K562 (cell line): ENCODE measurements around the gene TMEM100. TPM values are rescaled to one million over a fixed set of nuclear protein-coding genes. Genes with fewer than 3 reads are reported as not detected.

Source experiments
- ATAC-seq: fragments of 200-7000 bp; cut with Tn5 transposase; 3 replicates; pipeline ENCODE4 v1.9.1; 2020; ENCODE audit warnings: moderate library complexity
- BruUV-seq: library from RNA; stranded (reverse); fragments of 400-500 nt; replicated peaks from 2 replicates; lab custom pipeline; 2021; lab: Mats Ljungman, UMichigan
- CTCF ChIA-PET: fragments of 300-600 bp; formaldehyde crosslinking; extraction: SDS; loops from one replicate; lab custom pipeline; 2021; ENCODE audit warnings: low intra/inter-chr PET ratio; lab: Yijun Ruan, JAX
- POLR2A ChIA-PET: fragments of 300-600, 350-650 bp; sonication (Branson Sonifier 250); formaldehyde crosslinking; extraction: SDS; loops from one replicate; lab custom pipeline; 2021; ENCODE audit warnings: antibody characterized with exemption, inconsistent platforms; lab: Yijun Ruan, JAX
- DNase-seq, 4 experiments: peaks; one replicate each; pipeline versions ENCODE4 v3.0.0 to v3.0.0-alpha.2; 2011 to 2018; ENCODE audit warnings: low spot score in 3 of 4, mixed read lengths in 3 of 4; ENCODE audit errors: extremely low read depth in 1 of 4
- FAIRE-seq: peaks from 2 replicates; lab custom pipeline; 2011; peaks lifted over from hg19 to GRCh38; lab: Jason Lieb, UNC
- H2AFZ ChIP-seq: 2 replicates; pipeline ENCODE4 v1.6.0; 2011; ENCODE audit warnings: low read depth, low read length, control low read depth, inconsistent platforms
- H3K27ac ChIP-seq: fragments of 200-600 bp; 3 replicates; pipeline ENCODE4 v1.8.0; 2011; ENCODE audit warnings: low read depth, mild to moderate bottlenecking, control low read depth, inconsistent platforms, low read length, moderate library complexity, mixed read lengths; ENCODE audit errors: extremely low read depth
- H3K27me3 ChIP-seq, 2 experiments: fragments of 300-600 bp in 1 of 2; 2 replicates in 1 of 2; 3 replicates in 1 of 2; pipeline versions ENCODE4 v1.6.0 to v1.8.0; 2011; ENCODE audit warnings: inconsistent platforms in 2 of 2, low read length in 2 of 2, mild to moderate bottlenecking in 1 of 2, mixed read lengths in 1 of 2, moderate library complexity in 1 of 2; ENCODE audit not compliant: control insufficient read depth in 2 of 2, insufficient read depth in 2 of 2
- H3K36me3 ChIP-seq: fragments of 300-600 bp; 3 replicates; pipeline ENCODE4 v1.8.0; 2011; ENCODE audit warnings: mild to moderate bottlenecking, low read length, inconsistent platforms; ENCODE audit not compliant: control insufficient read depth, insufficient read depth
- H3K4me1 ChIP-seq, 2 experiments: fragments of 200-600 bp in 1 of 2; replicated peaks in 1 of 2; 2 replicates in 1 of 2; 3 replicates in 1 of 2; pipeline versions ENCODE4 v1.5.1 to v1.8.0; 2011; ENCODE audit warnings: inconsistent platforms in 2 of 2, low read length in 2 of 2, mild to moderate bottlenecking in 1 of 2, mixed read lengths in 1 of 2, moderate library complexity in 1 of 2; ENCODE audit not compliant: control insufficient read depth in 2 of 2, insufficient read depth in 2 of 2
- H3K4me2 ChIP-seq: 2 replicates; pipeline ENCODE4 v1.6.1; 2011; ENCODE audit warnings: low read length, control low read depth, inconsistent platforms, mixed read lengths; ENCODE audit not compliant: insufficient read depth
- H3K4me3 ChIP-seq: fragments of 200-600 bp; sonication (generic), shearing (Covaris generic); 2 replicates; pipeline ENCODE4 v1.5.1; 2016; ENCODE audit warnings: control low read depth, inconsistent platforms
- H3K79me2 ChIP-seq: fragments of 200-600 bp; 3 replicates; pipeline ENCODE4 v1.8.0; 2011; ENCODE audit warnings: low read length, inconsistent platforms; ENCODE audit not compliant: control insufficient read depth, insufficient read depth
- H3K9ac ChIP-seq, 2 experiments: 2 replicates each; pipeline versions ENCODE4 v1.6.0 to v1.6.1; 2011; ENCODE audit warnings: low read depth in 2 of 2, low read length in 2 of 2, control low read depth in 1 of 2, inconsistent platforms in 1 of 2, mild to moderate bottlenecking in 1 of 2, mixed read lengths in 1 of 2; ENCODE audit not compliant: insufficient read depth in 1 of 2
- H3K9me1 ChIP-seq: one replicate; pipeline ENCODE4 v1.6.0; 2011; ENCODE audit warnings: inconsistent platforms, mild to moderate bottlenecking, low read length, moderate library complexity; ENCODE audit not compliant: control insufficient read depth, insufficient read depth
- H3K9me3 ChIP-seq: replicated peaks from 2 replicates; pipeline ENCODE4 v1.5.1; 2011; ENCODE audit warnings: low read depth, low read length, inconsistent platforms; ENCODE audit not compliant: control insufficient read depth, insufficient read depth
- H4K20me1 ChIP-seq: replicated peaks from 2 replicates; pipeline ENCODE4 v1.6.1; 2011; ENCODE audit warnings: low read length, inconsistent platforms, mixed read lengths; ENCODE audit not compliant: control insufficient read depth, insufficient read depth
- BMI1 ChIP-seq: fragments of 150-350 bp; IDR thresholded peaks from 2 replicates; pipeline ENCODE4 v1.6.1; 2014; ENCODE audit warnings: low read length
- CBFA2T3 ChIP-seq: fragments of 450-650 bp; IDR thresholded peaks from 2 replicates; pipeline ENCODE4 v1.6.1; 2017
- CGGBP1 ChIP-seq: fragments of 250-450 bp; sonication (Bioruptor Pico); IDR thresholded peaks from 2 replicates; pipeline ENCODE4 v1.9.0; 2021; ENCODE audit warnings: mild to moderate bottlenecking
- CTCF ChIP-seq, 3 experiments: IDR thresholded peaks in 2 of 3; conservative IDR thresholded peaks in 1 of 3; 2 replicates each; pipeline ENCODE4 v1.5.1; 2011 to 2012; ENCODE audit warnings: low read length in 3 of 3, mild to moderate bottlenecking in 3 of 3, control low read depth in 2 of 3, improper control_type of control experiment in 1 of 3, inconsistent platforms in 1 of 3, low read depth in 1 of 3, mixed read lengths in 1 of 3, moderate library complexity in 1 of 3; ENCODE audit not compliant: insufficient read depth in 2 of 3
- FOXA1 ChIP-seq: fragments of 450-650 bp; IDR thresholded peaks from 2 replicates; pipeline ENCODE4 v1.6.1; 2016; ENCODE audit warnings: mild to moderate bottlenecking, borderline replicate concordance
- FOXJ2 ChIP-seq: fragments of 200-800 bp; sonication (Bioruptor generic); IDR thresholded peaks from 2 replicates; pipeline ENCODE4 v1.6.1; 2016; ENCODE audit warnings: missing genetic modification characterization, missing compliant biosample characterization
- FOXJ3 ChIP-seq: sonication (generic); formaldehyde crosslinking; IDR thresholded peaks from 2 replicates; pipeline ENCODE4 v1.4.0; 2020; ENCODE audit warnings: mild to moderate bottlenecking, missing genetic modification reagents
- HEY1 ChIP-seq: fragments of 250-450 bp; sonication (Bioruptor Pico); IDR thresholded peaks from 2 replicates; pipeline ENCODE4 v1.5.0; 2020; ENCODE audit warnings: mild to moderate bottlenecking, moderate library complexity, borderline replicate concordance
- KLF6 ChIP-seq: fragments of 250-450 bp; sonication (Bioruptor Pico); IDR thresholded peaks from 2 replicates; pipeline ENCODE4 v1.4.0; 2020; ENCODE audit warnings: mild to moderate bottlenecking, moderate library complexity, borderline replicate concordance
- NFIC ChIP-seq: fragments of 450-650 bp; IDR thresholded peaks from 2 replicates; pipeline ENCODE4 v1.6.1; 2017; ENCODE audit warnings: mild to moderate bottlenecking, inconsistent platforms
- RFX1 ChIP-seq: fragments of 450-650 bp; IDR thresholded peaks from 2 replicates; pipeline ENCODE4 v1.6.1; 2016; ENCODE audit warnings: mild to moderate bottlenecking, moderate library complexity
- YY1 ChIP-seq, 3 experiments: IDR thresholded peaks; 2 replicates each; pipeline ENCODE4 v1.6.1; 2011; ENCODE audit warnings: low read length in 2 of 3, mild to moderate bottlenecking in 2 of 3, moderate library complexity in 2 of 3, borderline replicate concordance in 1 of 3, control low read depth in 1 of 3, low read depth in 1 of 3; ENCODE audit not compliant: insufficient read depth in 3 of 3, insufficient replicate concordance in 2 of 3, control insufficient read depth in 1 of 3, insufficient read length in 1 of 3; ENCODE audit errors: extremely low read depth in 1 of 3
- ZNF512 ChIP-seq: IDR thresholded peaks from 2 replicates; pipeline ENCODE4 v1.6.1; 2016; ENCODE audit warnings: missing genetic modification characterization, missing compliant biosample characterization
- ZNF518B ChIP-seq: fragments of 250-450 bp; sonication (Bioruptor Pico); IDR thresholded peaks from 2 replicates; pipeline ENCODE4 v1.5.0; 2021; ENCODE audit warnings: mild to moderate bottlenecking, moderate library complexity
- WGBS: fragments of 100-300 bp; shearing (Covaris generic); methylation state at CpG from one replicate; pipeline ENCODE4 v1.1.6; 2016; ENCODE audit warnings: low coverage, mixed read lengths; ENCODE audit not compliant: insufficient coverage; ENCODE audit errors: missing lambda C conversion rate; 5-methylcytosine and 5-hydroxymethylcytosine counted together
- in situ Hi-C: fragments of 300-500 bp; cut with MboI; formaldehyde crosslinking; loops from 4 replicates; pipeline ENCODE4 v1.15.0; 2018; ENCODE audit warnings: inconsistent platforms, mixed read lengths
- intact Hi-C: fragments of 100-400 bp; cut with micrococcal nuclease; formaldehyde crosslinking; loops from 2 replicates; pipeline ENCODE4 v1.14.2; 2022
- polyA plus RNA-seq, 8 experiments: library from polyadenylated mRNA; depleted of rRNA in 4 of 8; stranded (reverse) in 5 of 8; unstranded in 3 of 8; fragments of >200 nt; fragmentation: Nextera tagmentation in 2 of 8; fragmentation: Illumina TruSeq in 1 of 8; extraction: Ambion mirVana in 2 of 8; extraction: Trizol in 1 of 8; gene quantifications; 2 replicates each; pipeline versions ENCODE4 v1.2.1 to v1.2.3, GENCODE V29; 2011 to 2014; ENCODE audit warnings: inconsistent platforms in 1 of 8, missing spikeins in 1 of 8
- total RNA-seq, 7 experiments: library from RNA; depleted of rRNA in 6 of 7; stranded (reverse); fragments of >200 nt in 6 of 7; fragmentation: Illumina TruSeq in 2 of 7; extraction: Trizol in 2 of 7; gene quantifications; 2 replicates each; pipeline versions ENCODE4 v1.2.1 to v1.2.3, GENCODE V29; 2011 to 2021; ENCODE audit warnings: low replicate concordance in 1 of 7

The TMEM100 gene
- total and polyA plus RNA-seq, 9 of the 15 experiments (the other 6 are each of a cell fraction or from before 2014, with no cell fraction given): 0.12 to 0.50 (median 0.19) TPM

GRCh38 chr17:55737976-55738501 lies 15.4 kb upstream of the TMEM100 start:
- Histone ChIP-seq H3K27ac (peak overlapping the region; percentile 95), H3K9me1 (peaks cover under 1% of the 10 kb centered on the region), H4K20me1 (no peaks in the 10 kb centered on the region), H3K4me2 (peak overlapping the region; percentile 71), H3K9ac (peak overlapping the region; percentile 66 to 75; a peak in 3 of 4 replicates), H3K9me3 (no peaks in the 10 kb centered on the region), H3K36me3 (no peaks in the 10 kb centered on the region), H3K4me3 (peak overlapping the region; percentile 10; the same call in 1 of the 2 replicates), H3K27me3 (no peaks in the 10 kb centered on the region), H2AFZ (peak overlapping the region; percentile 96), H3K79me2 (no peaks in the 10 kb centered on the region), H3K4me1 (peaks cover 22 to 42% of the 10 kb centered on the region in 2 experiments)
- DNase-seq (peak; percentile 55 to 95 (median 73)), ATAC-seq (peak; percentile 95), FAIRE-seq (peak; percentile 91)
- CTCF ChIA-PET: no interaction called here
- no TSS peak for BruUV-seq
- intact Hi-C loops: loop anchor here (5.0 to 10.0 kb wide), 2 partner anchors 79 to 283 kb away; no protein-coding TSS in a partner anchor
- WGBS: 0% methylated on average over 4 of the region's 4 CpGs
- in situ Hi-C loops: no loop called here
- POLR2A ChIA-PET: interaction anchor here (0.7 to 1.7 kb wide), 8 partner anchors 11 to 144 kb away, joined by 3 to 13 read pairs (median 4); partner anchors contain the start of gene PCTP
- TF ChIP-seq CTCF (IDR thresholded peaks at IDR 0.05 in 2 of 3, conservative IDR thresholded peaks at IDR 0.05 in 1 of 3; ENCODE audit: insufficient read depth in 2 of 3, low read depth in 1 of 3, low read length in 3 of 3): no peak
- TF ChIP-seq CGGBP1 (CRISPR knock-in tag): no peak
- no peak for TF ChIP-seq ZNF512 (tag)
- TF ChIP-seq RFX1: no peak
- no peak for TF ChIP-seq KLF6 (CRISPR knock-in tag)
- no peak for TF ChIP-seq FOXA1
- no peak for TF ChIP-seq FOXJ3 (CRISPR knock-in tag)
- peak; percentile 43 for TF ChIP-seq NFIC
- TF ChIP-seq YY1 (IDR thresholded peaks at IDR 0.05; ENCODE audit: borderline replicate concordance in 1 of 3, control insufficient read depth in 1 of 3, extremely low read depth in 1 of 3, insufficient read depth in 3 of 3, insufficient read length in 1 of 3, insufficient replicate concordance in 2 of 3, low read depth in 1 of 3, low read length in 2 of 3): peak in 2 of 3 experiments; percentile 43 to 81
- TF ChIP-seq CBFA2T3: peak; percentile 84
- no peak for TF ChIP-seq ZNF518B (CRISPR knock-in tag)
- TF ChIP-seq BMI1: no peak
- TF ChIP-seq FOXJ2 (tag): 0 out of 2 replicates have a peak, but pooled peaks have one; percentile 26
- no peak for TF ChIP-seq HEY1
